GM12892 (cell line): ENCODE data around the gene NKX1-1.

Source experiments
- DNase-seq: peaks from one replicate; pipeline ENCODE4 v3.0.0; 2011; ENCODE audit not compliant: insufficient read length
- FAIRE-seq: peaks from 2 replicates; lab custom pipeline; 2011; peaks lifted over from hg19 to GRCh38; lab: Jason Lieb, UNC
- POLR2A ChIP-seq: IDR thresholded peaks from 2 replicates; pipeline ENCODE4 v1.6.1; 2011; ENCODE audit warnings: low read depth, low read length, control low read depth
- POLR2AphosphoS5 ChIP-seq: IDR thresholded peaks from 2 replicates; pipeline ENCODE4 v1.6.1; 2011; ENCODE audit warnings: low read depth, low read length, control low read depth
- TAF1 ChIP-seq: IDR thresholded peaks from 2 replicates; pipeline ENCODE4 v1.6.1; 2011; ENCODE audit warnings: low read depth, mild to moderate bottlenecking, control low read depth, low read length, borderline replicate concordance

The NKX1-1 gene

GRCh38 chr4:1408418-1408817 is 2.2 kb upstream of the NKX1-1 start:
- no peak for TF ChIP-seq POLR2AphosphoS5
- DNase-seq, result no peak
- no peak for FAIRE-seq

GRCh38 chr4:1407657-1408333 is 1.6 kb upstream of the NKX1-1 start:
- FAIRE-seq, result no peak
- DNase-seq, result peak; percentile 16
- no peak for TF ChIP-seq TAF1
- no peak for TF ChIP-seq POLR2AphosphoS5
- TF ChIP-seq POLR2A, result no peak

- no peak for FAIRE-seq
- TF ChIP-seq POLR2A, result no peak
- no peak for TF ChIP-seq TAF1
- no peak for TF ChIP-seq POLR2AphosphoS5
- DNase-seq, result no peak
Observed at GRCh38 chr4:1406981-1407656, 877 bp upstream of the NKX1-1 start.

- TF ChIP-seq POLR2A (no peak), TAF1 (no peak)
- DNase-seq, result no peak
- FAIRE-seq, result no peak
Observed at GRCh38 chr4:1405636-1406393, 427 bp downstream of the NKX1-1 start.

GRCh38 chr4:1405254-1405635 is 997 bp downstream of the NKX1-1 start:
- TF ChIP-seq POLR2AphosphoS5 (no peak), TAF1 (no peak), POLR2A (no peak)
- DNase-seq (no peak), FAIRE-seq (no peak)

GRCh38 chr4:1404573-1405253 is 1.5 kb downstream of the NKX1-1 start:
- FAIRE-seq (no peak), DNase-seq (peak; percentile 29)
- no peak for TF ChIP-seq POLR2A
- no peak for TF ChIP-seq POLR2AphosphoS5
- no peak for TF ChIP-seq TAF1

- peak; percentile 24 for DNase-seq
- no peak for FAIRE-seq
- TF ChIP-seq POLR2AphosphoS5 (no peak), POLR2A (no peak), TAF1 (no peak)
Observed at GRCh38 chr4:1403591-1404572, 2.4 kb downstream of the NKX1-1 start.

- DNase-seq (no peak), FAIRE-seq (no peak)
- no peak for TF ChIP-seq POLR2A
- TF ChIP-seq TAF1, result no peak
- no peak for TF ChIP-seq POLR2AphosphoS5
Observed at GRCh38 chr4:1403177-1403583, 3.1 kb downstream of the NKX1-1 start.

- DNase-seq (peak; percentile 25), FAIRE-seq (no peak)
- TF ChIP-seq TAF1 (no peak), POLR2AphosphoS5 (no peak), POLR2A (no peak)
Observed at GRCh38 chr4:1402516-1403091, 3.6 kb downstream of the NKX1-1 start.

- TF ChIP-seq POLR2AphosphoS5 (no peak), TAF1 (no peak), POLR2A (no peak)
- no peak for FAIRE-seq
- peak; percentile 18 for DNase-seq
Observed at GRCh38 chr4:1402021-1402515, 4.2 kb downstream of the NKX1-1 start.

- DNase-seq (no peak), FAIRE-seq (no peak)
- no peak for TF ChIP-seq POLR2A
- TF ChIP-seq TAF1, result no peak
- no peak for TF ChIP-seq POLR2AphosphoS5
Observed at GRCh38 chr4:1401409-1402020, 4.7 kb downstream of the NKX1-1 start.
